Neural crest cell (in vitro differentiated cells): Measurements from ENCODE around the gene OR13C9. TPM values are rescaled to one million over a fixed set of nuclear protein-coding genes. Genes with fewer than 3 reads are reported as not detected.
"Not testable (repeated sequence)": the region's sequence is repeated elsewhere in the genome, so short reads cannot be mapped to it uniquely, and the experiment has no call there.

Experiments
- DNase-seq: peaks from one replicate; pipeline ENCODE4 v3.0.0; 2021; ENCODE audit warnings: low read depth, mixed read lengths, low spot score
- H3K27ac Mint-ChIP-seq: one replicate; pipeline ENCODE4 v1.8.0; 2021; ENCODE audit warnings: mild to moderate bottlenecking, mixed read lengths; ENCODE audit not compliant: unreplicated experiment
- H3K27me3 Mint-ChIP-seq: 2 replicates; pipeline ENCODE4 v1.8.0; 2021; ENCODE audit warnings: low read depth, mild to moderate bottlenecking, mixed read lengths
- H3K36me3 Mint-ChIP-seq: 2 replicates; pipeline ENCODE4 v1.8.0; 2021; ENCODE audit warnings: low read depth, mild to moderate bottlenecking, mixed read lengths
- H3K4me1 Mint-ChIP-seq: 2 replicates; pipeline ENCODE4 v1.8.0; 2021; ENCODE audit warnings: mixed read lengths
- H3K4me3 Mint-ChIP-seq: one replicate; pipeline ENCODE4 v1.8.0; 2021; ENCODE audit warnings: mild to moderate bottlenecking, mixed read lengths
- H3K9me3 Mint-ChIP-seq: 2 replicates; pipeline ENCODE4 v1.8.0; 2021; ENCODE audit warnings: mixed read lengths
- long read RNA-seq: library from polyadenylated mRNA; unstranded; transcript quantifications from one replicate; pipeline ENCODE4 v2.0.0, GENCODE V29; 2020
- total RNA-seq: library from RNA; stranded (reverse); gene quantifications from 2 replicates; pipeline ENCODE4 v1.2.1, GENCODE V29; 2021
- TF ChIP-seq, protein P1 (sequence below): fragments of 200-600 bp; sonication (generic); conservative IDR thresholded peaks from 2 replicates; pipeline ENCODE4 v1.5.0; 2021; ENCODE audit warnings: antibody characterized with exemption, mild to moderate bottlenecking

Gene OR13C9, protein sequence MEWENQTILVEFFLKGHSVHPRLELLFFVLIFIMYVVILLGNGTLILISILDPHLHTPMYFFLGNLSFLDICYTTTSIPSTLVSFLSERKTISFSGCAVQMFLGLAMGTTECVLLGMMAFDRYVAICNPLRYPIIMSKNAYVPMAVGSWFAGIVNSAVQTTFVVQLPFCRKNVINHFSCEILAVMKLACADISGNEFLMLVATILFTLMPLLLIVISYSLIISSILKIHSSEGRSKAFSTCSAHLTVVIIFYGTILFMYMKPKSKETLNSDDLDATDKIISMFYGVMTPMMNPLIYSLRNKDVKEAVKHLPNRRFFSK
- total RNA-seq = not detected in 2 replicates
- long read RNA-seq = 0 reads

DNA sequence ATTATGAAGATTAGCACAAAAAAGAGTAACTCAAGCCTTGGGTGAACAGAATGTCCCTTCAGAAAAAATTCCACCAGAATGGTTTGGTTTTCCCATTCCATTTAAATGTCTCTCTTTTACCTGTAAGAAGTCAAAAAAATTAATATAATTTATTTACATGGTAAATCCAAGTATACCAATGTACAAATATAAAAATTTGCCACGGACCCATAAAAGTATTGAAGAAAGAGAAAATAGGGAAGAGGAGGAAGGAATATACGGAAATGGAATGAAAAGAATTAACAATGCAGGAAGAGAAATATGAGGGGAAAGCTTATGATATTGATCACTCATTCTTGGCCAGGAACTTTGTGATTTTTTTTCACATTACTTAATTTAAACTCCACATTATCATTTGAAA lies at the start of gene OR13C9:
Gene OR13C9, minus strand, starts transcription at position 101 of the 400 bp plus-strand sequence. Its CDS starts 0 bp downstream, at position 101.
- H3K27ac Mint-ChIP-seq = no peak within 1 kb of the TSS
- H3K9me3 Mint-ChIP-seq = no peaks in the 10 kb centered on the region
- no peaks in the 10 kb centered on the region for H3K4me1 Mint-ChIP-seq
- peaks cover 19% of the 10 kb centered on the region for H3K27me3 Mint-ChIP-seq
- no peaks in the 10 kb centered on the region for H3K36me3 Mint-ChIP-seq
- no peak for DNase-seq
- TF ChIP-seq, protein P1, sequence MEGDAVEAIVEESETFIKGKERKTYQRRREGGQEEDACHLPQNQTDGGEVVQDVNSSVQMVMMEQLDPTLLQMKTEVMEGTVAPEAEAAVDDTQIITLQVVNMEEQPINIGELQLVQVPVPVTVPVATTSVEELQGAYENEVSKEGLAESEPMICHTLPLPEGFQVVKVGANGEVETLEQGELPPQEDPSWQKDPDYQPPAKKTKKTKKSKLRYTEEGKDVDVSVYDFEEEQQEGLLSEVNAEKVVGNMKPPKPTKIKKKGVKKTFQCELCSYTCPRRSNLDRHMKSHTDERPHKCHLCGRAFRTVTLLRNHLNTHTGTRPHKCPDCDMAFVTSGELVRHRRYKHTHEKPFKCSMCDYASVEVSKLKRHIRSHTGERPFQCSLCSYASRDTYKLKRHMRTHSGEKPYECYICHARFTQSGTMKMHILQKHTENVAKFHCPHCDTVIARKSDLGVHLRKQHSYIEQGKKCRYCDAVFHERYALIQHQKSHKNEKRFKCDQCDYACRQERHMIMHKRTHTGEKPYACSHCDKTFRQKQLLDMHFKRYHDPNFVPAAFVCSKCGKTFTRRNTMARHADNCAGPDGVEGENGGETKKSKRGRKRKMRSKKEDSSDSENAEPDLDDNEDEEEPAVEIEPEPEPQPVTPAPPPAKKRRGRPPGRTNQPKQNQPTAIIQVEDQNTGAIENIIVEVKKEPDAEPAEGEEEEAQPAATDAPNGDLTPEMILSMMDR = no peak
- no peak within 1 kb of the TSS for H3K4me3 Mint-ChIP-seq

DNA sequence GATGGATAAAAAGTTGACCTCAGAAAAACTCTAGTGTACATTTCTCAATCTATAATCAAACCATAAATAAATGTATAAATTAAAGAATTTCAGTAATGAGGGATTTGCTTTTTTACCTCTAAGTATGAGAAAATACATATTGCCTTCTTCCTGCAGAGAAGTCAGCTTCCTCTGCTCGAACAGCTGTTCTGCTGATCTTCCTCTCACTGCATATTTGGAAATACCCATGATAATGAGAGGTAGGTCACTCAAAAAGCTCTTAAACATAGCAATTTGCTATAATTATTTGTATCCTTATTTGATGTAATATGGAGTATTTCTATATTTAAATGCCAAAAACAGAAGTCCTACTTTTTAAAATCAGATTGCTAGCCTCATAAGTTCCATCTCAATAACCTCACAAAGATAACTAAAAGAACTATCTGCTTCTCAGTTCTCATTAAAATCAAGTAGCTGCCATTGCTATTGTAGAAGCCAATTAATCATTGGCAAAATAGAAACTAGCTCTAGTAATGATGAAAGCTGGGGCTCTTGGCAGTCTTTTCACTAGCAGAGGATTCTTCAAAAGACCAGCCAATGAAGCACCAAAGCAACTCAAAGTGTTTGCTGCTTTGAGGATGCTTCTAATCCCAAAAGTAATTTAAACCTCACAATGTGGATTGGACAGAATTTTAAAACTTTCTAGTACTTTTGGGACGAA lies 40.6 kb upstream of the OR13C9 start:
- no peaks in the 10 kb centered on the region for H3K36me3 Mint-ChIP-seq
- TF ChIP-seq, protein P1 = no peak
- H3K27ac Mint-ChIP-seq = no peak overlapping the region
- H3K27me3 Mint-ChIP-seq = peaks cover 7% of the 10 kb centered on the region
- no peaks in the 10 kb centered on the region for H3K4me1 Mint-ChIP-seq
- no peak overlapping the region for H3K4me3 Mint-ChIP-seq
- H3K9me3 Mint-ChIP-seq = peaks cover 6% of the 10 kb centered on the region
- DNase-seq = no peak

DNA sequence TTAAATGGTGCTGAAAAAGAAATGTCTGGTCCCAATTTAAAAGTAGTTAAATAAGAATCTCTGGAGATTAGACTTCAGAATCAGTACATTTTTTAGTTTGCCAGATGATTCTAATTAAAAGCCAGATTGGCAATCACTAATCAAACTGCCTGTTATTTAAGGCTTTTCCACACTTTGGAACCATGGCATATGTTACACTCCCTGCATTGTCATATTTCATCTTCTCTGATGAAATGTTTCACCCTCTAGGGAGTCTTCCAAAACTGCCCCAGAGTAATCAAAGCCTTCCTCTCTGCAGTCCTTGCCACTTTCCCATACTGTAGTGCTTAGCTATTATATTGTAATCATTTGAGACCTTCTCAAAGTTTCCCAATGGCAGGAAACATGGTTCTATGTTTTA lies 17.5 kb upstream of the OR13C9 start:
- Mint-ChIP-seq H3K4me1 (no peaks in the 10 kb centered on the region), H3K36me3 (peaks cover under 1% of the 10 kb centered on the region), H3K27me3 (peaks cover 5% of the 10 kb centered on the region), H3K9me3 (peaks cover 20% of the 10 kb centered on the region), H3K4me3 (no peak overlapping the region), H3K27ac (no peak overlapping the region)
- no peak for DNase-seq
- TF ChIP-seq, protein P1 = no peak

DNA sequence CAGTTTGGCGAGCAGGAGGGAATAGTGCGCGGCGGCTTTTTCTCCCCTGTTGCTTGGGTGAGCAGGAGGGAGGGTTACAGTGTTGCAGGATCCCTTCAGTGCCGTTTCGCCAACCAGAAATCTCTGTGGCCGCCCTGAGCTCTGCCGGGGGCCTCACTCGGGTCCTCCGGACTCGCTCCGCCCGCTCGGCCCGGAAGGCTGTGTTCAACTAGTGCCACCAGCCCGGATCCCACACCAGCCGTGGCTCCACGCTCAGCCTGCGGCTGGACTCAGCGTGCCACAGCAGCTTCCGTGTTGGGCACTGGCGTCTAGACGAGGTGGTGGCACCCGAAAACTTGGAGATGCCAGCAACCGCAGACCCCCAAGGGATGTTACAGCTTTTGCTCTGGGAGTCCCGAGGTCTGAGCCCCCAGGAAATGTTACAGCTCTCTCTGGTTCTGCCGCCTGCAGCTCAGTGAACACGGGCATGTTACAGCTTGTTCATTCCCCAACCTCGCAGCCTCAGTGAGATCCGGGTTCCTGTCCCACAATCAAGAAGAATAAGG lies 16.0 kb upstream of the OR13C9 start:
- H3K4me3 Mint-ChIP-seq = no peak overlapping the region
- no peaks in the 10 kb centered on the region for H3K4me1 Mint-ChIP-seq
- TF ChIP-seq, protein P1 = no peak

DNA sequence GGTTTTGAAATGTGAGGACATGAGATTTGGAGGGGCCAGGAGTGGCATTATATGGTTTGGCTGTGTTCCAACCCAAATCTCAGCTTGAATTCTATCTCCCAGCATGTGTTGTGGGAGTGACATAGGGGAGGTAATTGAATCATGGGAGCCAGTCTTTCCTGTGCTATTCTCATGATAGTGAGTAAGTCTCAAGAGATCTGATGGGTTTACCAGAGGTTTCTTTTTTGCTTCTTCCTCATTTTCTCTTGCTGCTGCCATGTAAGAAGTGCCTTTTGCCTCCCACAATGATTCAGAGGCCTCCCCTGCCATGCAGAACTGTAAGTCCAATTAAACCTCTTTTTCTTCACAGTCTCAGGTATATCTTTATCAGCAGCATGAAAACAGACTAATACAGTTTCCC lies 8.0 kb upstream of the OR13C9 start:
- not testable (repeated sequence) for H3K27me3 Mint-ChIP-seq, H3K9me3 Mint-ChIP-seq, DNase-seq, H3K4me1 Mint-ChIP-seq, H3K27ac Mint-ChIP-seq, H3K4me3 Mint-ChIP-seq, H3K36me3 Mint-ChIP-seq

More for the DNA sequence above, 16.0 kb upstream of the OR13C9 start:
- H3K27me3 Mint-ChIP-seq = peaks cover 5% of the 10 kb centered on the region
- H3K27ac Mint-ChIP-seq = no peak overlapping the region
- no peak for DNase-seq
- H3K9me3 Mint-ChIP-seq = peaks cover 10% of the 10 kb centered on the region
- H3K36me3 Mint-ChIP-seq = no peaks in the 10 kb centered on the region

DNA sequence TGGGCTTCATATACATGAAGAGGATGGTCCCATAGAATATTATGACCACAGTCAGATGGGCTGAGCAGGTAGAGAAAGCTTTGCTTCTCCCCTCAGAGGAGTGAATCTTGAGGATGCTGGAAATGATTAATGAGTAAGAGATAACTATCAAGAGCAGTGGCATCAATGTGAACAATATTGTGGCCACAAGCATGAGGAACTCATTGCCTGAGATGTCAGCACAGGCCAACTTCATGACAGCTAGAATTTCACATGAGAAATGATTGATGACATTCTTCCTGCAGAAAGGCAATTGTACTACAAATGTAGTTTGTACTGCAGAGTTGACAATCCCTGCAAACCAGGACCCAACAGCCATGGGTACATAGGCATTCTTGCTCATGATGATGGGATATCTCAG lies 586 bp downstream of the OR13C9 start:
- no peak for DNase-seq
- TF ChIP-seq, protein P1 = no peak
- Mint-ChIP-seq H3K4me1 (no peaks in the 10 kb centered on the region), H3K9me3 (no peaks in the 10 kb centered on the region), H3K27ac (no peak overlapping the region), H3K27me3 (peaks cover 21% of the 10 kb centered on the region), H3K36me3 (no peaks in the 10 kb centered on the region), H3K4me3 (no peak overlapping the region)
